A673 (cell line): ENCODE data around the gene MITF. TPM values are rescaled to one million over a fixed set of nuclear protein-coding genes. Genes with fewer than 3 reads are reported as not detected.

Experiments used
- BruUV-seq: library from RNA; stranded (reverse); fragments of 400-500 nt; replicated peaks from 2 replicates; lab custom pipeline; 2021; lab: Mats Ljungman, UMichigan
- CTCF ChIA-PET: fragments of 300-600 bp; sonication (Branson Sonifier 250); formaldehyde crosslinking; loops from one replicate; lab custom pipeline; 2022; ENCODE audit warnings: antibody characterized with exemption; lab: Charles Lee
- POLR2A ChIA-PET: fragments of 300-600 bp; sonication (Branson Sonifier 250); formaldehyde crosslinking; loops from one replicate; lab custom pipeline; 2022; ENCODE audit warnings: antibody characterized with exemption; ENCODE audit not compliant: low non-redundant PET; lab: Charles Lee
- DNase-seq: peaks from one replicate; pipeline ENCODE4 v3.0.0-alpha.2; 2015; ENCODE audit warnings: low spot score
- H3K27ac ChIP-seq: fragments of 200-600 bp; sonication (generic); 2 replicates; pipeline ENCODE4 v1.5.1; 2016; ENCODE audit warnings: mixed run types, low read depth, mild to moderate bottlenecking, mixed read lengths, antibody characterized with exemption, low read length; ENCODE audit not compliant: poor library complexity, severe bottlenecking
- H3K27me3 ChIP-seq: fragments of 200-600 bp; sonication (generic); replicated peaks from 2 replicates; pipeline ENCODE4 v1.6.1; 2017; ENCODE audit warnings: mixed run types, low read depth, mild to moderate bottlenecking, mixed read lengths, antibody characterized with exemption, low read length; ENCODE audit not compliant: insufficient read depth, poor library complexity
- H3K36me3 ChIP-seq: fragments of 200-600 bp; sonication (generic); 2 replicates; pipeline ENCODE4 v1.6.1; 2016; ENCODE audit warnings: mixed run types, mild to moderate bottlenecking, mixed read lengths, antibody characterized with exemption, low read length; ENCODE audit not compliant: insufficient read depth, poor library complexity, severe bottlenecking
- H3K4me1 ChIP-seq: fragments of 200-600 bp; sonication (generic); 2 replicates; pipeline ENCODE4 v1.6.1; 2017; ENCODE audit warnings: mixed run types, mild to moderate bottlenecking, mixed read lengths, antibody characterized with exemption, low read length; ENCODE audit not compliant: insufficient read depth, poor library complexity, severe bottlenecking
- H3K4me3 ChIP-seq: fragments of 200-600 bp; sonication (generic); 2 replicates; pipeline ENCODE4 v1.5.1; 2016; ENCODE audit warnings: low read depth, mixed run types, mild to moderate bottlenecking, mixed read lengths, low read length; ENCODE audit not compliant: poor library complexity, severe bottlenecking
- H3K9me3 ChIP-seq: fragments of 200-600 bp; sonication (generic); 2 replicates; pipeline ENCODE4 v1.6.1; 2016; ENCODE audit warnings: mixed run types, low read depth, mild to moderate bottlenecking, mixed read lengths, antibody characterized with exemption, low read length; ENCODE audit not compliant: poor library complexity, severe bottlenecking
- EZH2 ChIP-seq: fragments of 200-600 bp; sonication (generic); IDR thresholded peaks from 2 replicates; pipeline ENCODE4 v1.6.1; 2017; ENCODE audit warnings: borderline replicate concordance, low read depth, mild to moderate bottlenecking, mixed read lengths, antibody characterized with exemption, low read length; ENCODE audit not compliant: poor library complexity, severe bottlenecking
- intact Hi-C: fragments of 100-400 bp; cut with micrococcal nuclease; formaldehyde crosslinking; loops from one replicate; pipeline ENCODE4 v1.10.0; 2022; ENCODE audit not compliant: unreplicated experiment
- total RNA-seq: library from RNA; stranded (reverse); gene quantifications from 2 replicates; pipeline ENCODE4 v1.2.3, GENCODE V29; 2021
- TF ChIP-seq, protein P1 (sequence below): fragments of 300-800, 200-600 bp; sonication (generic); conservative IDR thresholded peaks from 2 replicates; pipeline ENCODE4 v1.5.1; 2017; ENCODE audit warnings: low read depth, mild to moderate bottlenecking, antibody characterized with exemption, low read length, moderate library complexity, mixed read lengths

MITF gene
- total RNA-seq, 1 experiment from 2014 or later, result 0.52 TPM

DNA sequence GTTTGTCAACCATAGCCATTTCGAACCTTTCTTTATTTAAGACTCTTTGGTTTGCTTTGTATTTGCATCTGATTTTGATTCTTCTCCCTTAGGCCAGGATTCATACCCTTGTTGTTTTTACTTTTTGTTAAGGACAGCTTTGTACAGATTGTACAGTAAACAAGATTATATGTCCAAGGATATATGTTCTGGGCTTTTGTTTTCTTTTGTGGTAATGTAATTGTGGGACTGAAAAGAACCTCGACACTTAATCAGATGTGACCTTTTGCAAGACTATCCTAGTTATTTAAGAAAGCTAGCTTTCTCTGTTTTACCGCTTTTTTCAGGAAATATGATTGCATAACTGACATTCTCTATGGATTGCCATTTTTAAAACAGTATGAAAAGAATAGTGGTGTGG is 193.2 kb downstream of the MITF start:
- Histone ChIP-seq H3K36me3 (no peaks in the 10 kb centered on the region), H3K27ac (no peak overlapping the region), H3K4me1 (no peaks in the 10 kb centered on the region), H3K27me3 (no peaks in the 10 kb centered on the region), H3K4me3 (no peak overlapping the region), H3K9me3 (no peaks in the 10 kb centered on the region)
- CTCF ChIA-PET, result no interaction called here
- BruUV-seq, result no TSS peak
- intact Hi-C loops, result no loop called here
- TF ChIP-seq, protein P1, sequence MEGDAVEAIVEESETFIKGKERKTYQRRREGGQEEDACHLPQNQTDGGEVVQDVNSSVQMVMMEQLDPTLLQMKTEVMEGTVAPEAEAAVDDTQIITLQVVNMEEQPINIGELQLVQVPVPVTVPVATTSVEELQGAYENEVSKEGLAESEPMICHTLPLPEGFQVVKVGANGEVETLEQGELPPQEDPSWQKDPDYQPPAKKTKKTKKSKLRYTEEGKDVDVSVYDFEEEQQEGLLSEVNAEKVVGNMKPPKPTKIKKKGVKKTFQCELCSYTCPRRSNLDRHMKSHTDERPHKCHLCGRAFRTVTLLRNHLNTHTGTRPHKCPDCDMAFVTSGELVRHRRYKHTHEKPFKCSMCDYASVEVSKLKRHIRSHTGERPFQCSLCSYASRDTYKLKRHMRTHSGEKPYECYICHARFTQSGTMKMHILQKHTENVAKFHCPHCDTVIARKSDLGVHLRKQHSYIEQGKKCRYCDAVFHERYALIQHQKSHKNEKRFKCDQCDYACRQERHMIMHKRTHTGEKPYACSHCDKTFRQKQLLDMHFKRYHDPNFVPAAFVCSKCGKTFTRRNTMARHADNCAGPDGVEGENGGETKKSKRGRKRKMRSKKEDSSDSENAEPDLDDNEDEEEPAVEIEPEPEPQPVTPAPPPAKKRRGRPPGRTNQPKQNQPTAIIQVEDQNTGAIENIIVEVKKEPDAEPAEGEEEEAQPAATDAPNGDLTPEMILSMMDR, result no peak
- TF ChIP-seq EZH2, result no peak
- DNase-seq, result no peak
- POLR2A ChIA-PET, result no interaction called here

DNA sequence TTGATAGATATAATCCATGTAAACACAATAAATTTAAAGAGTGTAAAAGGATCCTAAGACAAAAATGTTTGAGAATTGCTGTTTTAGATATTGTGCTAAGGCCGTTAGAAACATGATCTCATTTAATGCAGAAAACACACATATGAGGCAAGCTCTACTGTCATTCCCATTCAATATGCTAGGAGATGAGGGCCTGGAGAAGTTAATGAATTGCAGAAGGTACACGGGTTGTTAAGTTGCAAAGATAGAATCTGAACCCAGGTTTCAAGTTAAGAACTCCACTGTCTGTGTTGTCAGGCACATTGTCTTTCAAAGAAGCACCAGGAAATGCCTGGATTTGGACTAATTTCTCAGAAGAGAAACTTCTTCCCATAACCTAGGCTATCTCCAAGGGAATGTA is 195.1 kb downstream of the MITF start:
- CTCF ChIA-PET, result no interaction called here
- no peaks in the 10 kb centered on the region for H3K27me3 ChIP-seq
- no peak for DNase-seq
- H3K36me3 ChIP-seq, result no peaks in the 10 kb centered on the region
- POLR2A ChIA-PET, result no interaction called here
- no TSS peak for BruUV-seq
- H3K4me1 ChIP-seq, result no peaks in the 10 kb centered on the region
- no peaks in the 10 kb centered on the region for H3K9me3 ChIP-seq
- intact Hi-C loops, result no loop called here
- TF ChIP-seq, protein P1, result no peak
- no peak for TF ChIP-seq EZH2
- no peak overlapping the region for H3K4me3 ChIP-seq
- no peak overlapping the region for H3K27ac ChIP-seq

DNA sequence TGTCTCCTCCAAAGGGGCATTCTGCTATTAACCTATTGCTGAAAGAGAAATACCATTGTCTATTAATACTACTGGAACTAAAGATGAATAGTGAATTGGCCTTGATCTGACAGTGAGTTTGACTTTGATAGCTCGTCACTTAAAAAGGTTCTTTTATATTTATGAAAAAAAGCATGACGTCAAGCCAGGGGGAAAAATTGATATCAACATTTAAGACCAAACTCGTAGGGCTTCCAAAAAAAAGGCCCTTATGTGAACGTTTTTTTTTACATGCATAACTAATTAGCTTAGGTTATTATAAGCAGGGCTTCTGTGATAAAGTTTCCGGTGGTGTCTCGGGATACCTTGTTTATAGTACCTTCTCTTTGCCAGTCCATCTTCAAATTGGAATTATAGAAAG is 197.0 kb downstream of the MITF start:
- Histone ChIP-seq H3K36me3 (no peaks in the 10 kb centered on the region), H3K4me3 (no peak overlapping the region), H3K27me3 (no peaks in the 10 kb centered on the region), H3K27ac (no peak overlapping the region), H3K4me1 (no peaks in the 10 kb centered on the region), H3K9me3 (no peaks in the 10 kb centered on the region)
- POLR2A ChIA-PET, result no interaction called here
- no peak for DNase-seq
- intact Hi-C loops, result no loop called here
- BruUV-seq, result no TSS peak
- TF ChIP-seq, protein P1, result no peak
- TF ChIP-seq EZH2, result no peak
- CTCF ChIA-PET, result no interaction called here
